SK-N-SH treated with all-trans-retinoic acid at 6 μM for 48 hours (cell line): ENCODE results near the gene LTK.

Experiments used
- ATAC-seq: fragments of 200-7000 bp; cut with Tn5 transposase; 3 replicates; pipeline ENCODE4 v1.9.1; 2020; ENCODE audit warnings: mild to moderate bottlenecking, moderate library complexity
- ARNTL ChIP-seq: fragments of 450-650 bp; formaldehyde crosslinking; IDR thresholded peaks from 2 replicates; pipeline ENCODE4 v1.5.0; 2020; ENCODE audit warnings: low read depth, mild to moderate bottlenecking, moderate library complexity, borderline replicate concordance
- BACH2 ChIP-seq: fragments of 250-450 bp; sonication (Bioruptor Pico); IDR thresholded peaks from 2 replicates; pipeline ENCODE4 v1.9.0; 2021; ENCODE audit warnings: mild to moderate bottlenecking, borderline replicate concordance
- CSDC2 ChIP-seq: fragments of 250-450 bp; sonication (Bioruptor Pico); IDR thresholded peaks from 2 replicates; pipeline ENCODE4 v1.5.0; 2020; ENCODE audit warnings: mild to moderate bottlenecking, moderate library complexity
- ESRRG ChIP-seq: fragments of 250-450 bp; sonication (Bioruptor Pico); IDR thresholded peaks from 2 replicates; pipeline ENCODE4 v1.6.1; 2021; ENCODE audit warnings: mild to moderate bottlenecking
- GLIS3 ChIP-seq: fragments of 250-450 bp; sonication (Bioruptor Pico); IDR thresholded peaks from 2 replicates; pipeline ENCODE4 v1.5.0; 2020; ENCODE audit warnings: mild to moderate bottlenecking, moderate library complexity
- ISL1 ChIP-seq: fragments of 250-450 bp; sonication (Bioruptor Pico); IDR thresholded peaks from 2 replicates; pipeline ENCODE4 v2.1.2; 2022; ENCODE audit warnings: mild to moderate bottlenecking, moderate library complexity
- PPARA ChIP-seq: fragments of 250-450 bp; sonication (Bioruptor Pico); IDR thresholded peaks from 2 replicates; pipeline ENCODE4 v1.5.0; 2020; ENCODE audit warnings: mild to moderate bottlenecking, borderline replicate concordance
- RARB ChIP-seq: fragments of 250-450 bp; sonication (Bioruptor Pico); IDR thresholded peaks from 2 replicates; pipeline ENCODE4 v1.8.0; 2021; ENCODE audit warnings: mild to moderate bottlenecking, moderate library complexity
- SNAI2 ChIP-seq: fragments of 250-450 bp; sonication (Bioruptor Pico); IDR thresholded peaks from 2 replicates; pipeline ENCODE4 v1.5.0; 2020; ENCODE audit warnings: mild to moderate bottlenecking, moderate library complexity
- TCF4 ChIP-seq: fragments of 250-450 bp; sonication (Bioruptor Pico); IDR thresholded peaks from 2 replicates; pipeline ENCODE4 v1.8.0; 2021; ENCODE audit warnings: mild to moderate bottlenecking, moderate library complexity, borderline replicate concordance
- ZC3H10 ChIP-seq: fragments of 250-450 bp; sonication (Bioruptor Pico); IDR thresholded peaks from 2 replicates; pipeline ENCODE4 v1.5.1; 2021; ENCODE audit warnings: mild to moderate bottlenecking, moderate library complexity
- ZFP3 ChIP-seq: fragments of 250-450 bp; sonication (Bioruptor Pico); IDR thresholded peaks from 2 replicates; pipeline ENCODE4 v1.5.0; 2020; ENCODE audit warnings: mild to moderate bottlenecking, moderate library complexity
- ZFP30 ChIP-seq: fragments of 450-650 bp; formaldehyde crosslinking; IDR thresholded peaks from 2 replicates; pipeline ENCODE4 v1.5.0; 2022; ENCODE audit warnings: mild to moderate bottlenecking, moderate library complexity
- ZNF565 ChIP-seq: fragments of 450-650 bp; formaldehyde crosslinking; conservative IDR thresholded peaks from 2 replicates; pipeline ENCODE4 v1.5.0; 2020; ENCODE audit warnings: low read depth, mild to moderate bottlenecking, moderate library complexity
- ZNF70 ChIP-seq: fragments of 450-650 bp; formaldehyde crosslinking; IDR thresholded peaks from 2 replicates; pipeline ENCODE4 v1.5.0; 2020; ENCODE audit warnings: mild to moderate bottlenecking, moderate library complexity
- ZNF8 ChIP-seq: fragments of 450-650 bp; formaldehyde crosslinking; IDR thresholded peaks from 2 replicates; pipeline ENCODE4 v1.5.0; 2020; ENCODE audit warnings: mild to moderate bottlenecking, moderate library complexity
- TF ChIP-seq, protein P1 (sequence below): fragments of 250-450 bp; sonication (Bioruptor Pico); IDR thresholded peaks from 2 replicates; pipeline ENCODE4 v1.8.0; 2021; ENCODE audit warnings: low read depth, mild to moderate bottlenecking, moderate library complexity, borderline replicate concordance
- TF ChIP-seq, protein P2 (sequence below): fragments of 250-450 bp; sonication (Bioruptor Pico); IDR thresholded peaks from 2 replicates; pipeline ENCODE4 v1.8.0; 2020; ENCODE audit warnings: mild to moderate bottlenecking, moderate library complexity, borderline replicate concordance
- TF ChIP-seq, protein P3 (sequence below): fragments of 250-450 bp; sonication (Bioruptor Pico); IDR thresholded peaks from 2 replicates; pipeline ENCODE4 v1.5.1; 2021; ENCODE audit warnings: mild to moderate bottlenecking, moderate library complexity
- TF ChIP-seq, protein P4 (sequence below): fragments of 250-450 bp; sonication (Bioruptor Pico); IDR thresholded peaks from 2 replicates; pipeline ENCODE4 v1.5.0; 2020; ENCODE audit warnings: mild to moderate bottlenecking, moderate library complexity

The LTK gene

DNA sequence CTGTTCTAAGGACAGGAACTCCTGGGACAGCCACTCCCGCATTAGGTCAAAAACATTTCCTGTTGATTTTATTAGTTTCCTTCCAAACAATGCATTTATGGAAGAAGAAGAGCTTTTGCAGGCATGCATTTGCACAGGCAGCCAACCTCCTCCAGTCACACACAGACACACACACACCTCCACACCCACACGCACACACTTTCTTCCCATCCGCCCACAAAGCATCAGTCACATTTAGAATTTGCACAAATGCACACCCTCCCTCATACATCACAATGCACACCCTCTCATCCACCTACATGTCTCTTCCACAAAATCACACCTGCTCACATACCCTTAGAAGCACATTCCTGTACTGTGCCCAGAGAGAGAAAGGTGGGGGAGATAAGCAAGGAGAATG lies 41.3 kb upstream of the LTK start:
- TF ChIP-seq ZFP30 (CRISPR knock-in tag): no peak
- TF ChIP-seq SNAI2 (CRISPR knock-in tag): no peak
- TF ChIP-seq TCF4: no peak
- TF ChIP-seq, protein P1, sequence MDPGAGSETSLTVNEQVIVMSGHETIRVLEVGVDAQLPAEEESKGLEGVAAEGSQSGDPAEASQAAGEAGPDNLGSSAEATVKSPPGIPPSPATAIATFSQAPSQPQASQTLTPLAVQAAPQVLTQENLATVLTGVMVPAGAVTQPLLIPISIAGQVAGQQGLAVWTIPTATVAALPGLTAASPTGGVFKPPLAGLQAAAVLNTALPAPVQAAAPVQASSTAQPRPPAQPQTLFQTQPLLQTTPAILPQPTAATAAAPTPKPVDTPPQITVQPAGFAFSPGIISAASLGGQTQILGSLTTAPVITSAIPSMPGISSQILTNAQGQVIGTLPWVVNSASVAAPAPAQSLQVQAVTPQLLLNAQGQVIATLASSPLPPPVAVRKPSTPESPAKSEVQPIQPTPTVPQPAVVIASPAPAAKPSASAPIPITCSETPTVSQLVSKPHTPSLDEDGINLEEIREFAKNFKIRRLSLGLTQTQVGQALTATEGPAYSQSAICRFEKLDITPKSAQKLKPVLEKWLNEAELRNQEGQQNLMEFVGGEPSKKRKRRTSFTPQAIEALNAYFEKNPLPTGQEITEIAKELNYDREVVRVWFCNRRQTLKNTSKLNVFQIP (CRISPR knock-in tag): no peak
- TF ChIP-seq ZNF70 (CRISPR knock-in tag): no peak
- no peak for TF ChIP-seq CSDC2
- no peak for TF ChIP-seq ZNF8 (CRISPR knock-in tag)
- TF ChIP-seq ZNF565 (CRISPR knock-in tag): no peak
- no peak for TF ChIP-seq PPARA (CRISPR knock-in tag)
- TF ChIP-seq, protein P2, sequence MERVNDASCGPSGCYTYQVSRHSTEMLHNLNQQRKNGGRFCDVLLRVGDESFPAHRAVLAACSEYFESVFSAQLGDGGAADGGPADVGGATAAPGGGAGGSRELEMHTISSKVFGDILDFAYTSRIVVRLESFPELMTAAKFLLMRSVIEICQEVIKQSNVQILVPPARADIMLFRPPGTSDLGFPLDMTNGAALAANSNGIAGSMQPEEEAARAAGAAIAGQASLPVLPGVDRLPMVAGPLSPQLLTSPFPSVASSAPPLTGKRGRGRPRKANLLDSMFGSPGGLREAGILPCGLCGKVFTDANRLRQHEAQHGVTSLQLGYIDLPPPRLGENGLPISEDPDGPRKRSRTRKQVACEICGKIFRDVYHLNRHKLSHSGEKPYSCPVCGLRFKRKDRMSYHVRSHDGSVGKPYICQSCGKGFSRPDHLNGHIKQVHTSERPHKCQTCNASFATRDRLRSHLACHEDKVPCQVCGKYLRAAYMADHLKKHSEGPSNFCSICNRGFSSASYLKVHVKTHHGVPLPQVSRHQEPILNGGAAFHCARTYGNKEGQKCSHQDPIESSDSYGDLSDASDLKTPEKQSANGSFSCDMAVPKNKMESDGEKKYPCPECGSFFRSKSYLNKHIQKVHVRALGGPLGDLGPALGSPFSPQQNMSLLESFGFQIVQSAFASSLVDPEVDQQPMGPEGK (CRISPR knock-in tag): no peak
- no peak for TF ChIP-seq ISL1 (CRISPR knock-in tag)
- no peak for TF ChIP-seq ARNTL
- ATAC-seq: no peak

DNA sequence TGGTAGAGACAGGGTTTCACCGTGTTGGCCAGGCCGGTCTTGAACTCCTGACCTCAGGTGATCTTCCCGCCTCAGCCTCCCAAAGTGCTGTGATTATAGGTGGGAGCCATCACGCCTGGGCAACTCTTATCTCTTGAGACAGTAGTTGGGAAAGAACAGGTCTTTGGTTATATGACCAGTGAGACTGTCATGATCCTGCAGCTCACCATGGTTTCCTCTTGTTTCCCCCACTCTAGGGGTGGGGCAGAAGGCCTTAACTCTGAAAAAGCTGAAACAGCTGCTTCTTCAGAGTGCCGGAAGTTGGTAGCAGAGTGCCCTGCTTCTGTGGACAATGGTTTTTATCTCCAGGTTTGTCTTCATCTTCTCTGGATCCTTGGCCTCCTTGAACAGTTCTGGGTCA lies 40.7 kb upstream of the LTK start:
- ATAC-seq: no peak
- TF ChIP-seq, protein P3, sequence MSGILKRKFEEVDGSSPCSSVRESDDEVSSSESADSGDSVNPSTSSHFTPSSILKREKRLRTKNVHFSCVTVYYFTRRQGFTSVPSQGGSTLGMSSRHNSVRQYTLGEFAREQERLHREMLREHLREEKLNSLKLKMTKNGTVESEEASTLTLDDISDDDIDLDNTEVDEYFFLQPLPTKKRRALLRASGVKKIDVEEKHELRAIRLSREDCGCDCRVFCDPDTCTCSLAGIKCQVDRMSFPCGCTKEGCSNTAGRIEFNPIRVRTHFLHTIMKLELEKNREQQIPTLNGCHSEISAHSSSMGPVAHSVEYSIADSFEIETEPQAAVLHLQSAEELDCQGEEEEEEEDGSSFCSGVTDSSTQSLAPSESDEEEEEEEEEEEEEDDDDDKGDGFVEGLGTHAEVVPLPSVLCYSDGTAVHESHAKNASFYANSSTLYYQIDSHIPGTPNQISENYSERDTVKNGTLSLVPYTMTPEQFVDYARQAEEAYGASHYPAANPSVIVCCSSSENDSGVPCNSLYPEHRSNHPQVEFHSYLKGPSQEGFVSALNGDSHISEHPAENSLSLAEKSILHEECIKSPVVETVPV (CRISPR knock-in tag): no peak
- TF ChIP-seq BACH2 (CRISPR knock-in tag): no peak
- TF ChIP-seq ESRRG: no peak
- TF ChIP-seq, protein P2 (CRISPR knock-in tag): no peak
- TF ChIP-seq SNAI2 (CRISPR knock-in tag): no peak
- TF ChIP-seq GLIS3 (CRISPR knock-in tag): no peak
- TF ChIP-seq, protein P1 (CRISPR knock-in tag): no peak
- no peak for TF ChIP-seq CSDC2
- TF ChIP-seq ZFP3: no peak
- TF ChIP-seq, protein P4, sequence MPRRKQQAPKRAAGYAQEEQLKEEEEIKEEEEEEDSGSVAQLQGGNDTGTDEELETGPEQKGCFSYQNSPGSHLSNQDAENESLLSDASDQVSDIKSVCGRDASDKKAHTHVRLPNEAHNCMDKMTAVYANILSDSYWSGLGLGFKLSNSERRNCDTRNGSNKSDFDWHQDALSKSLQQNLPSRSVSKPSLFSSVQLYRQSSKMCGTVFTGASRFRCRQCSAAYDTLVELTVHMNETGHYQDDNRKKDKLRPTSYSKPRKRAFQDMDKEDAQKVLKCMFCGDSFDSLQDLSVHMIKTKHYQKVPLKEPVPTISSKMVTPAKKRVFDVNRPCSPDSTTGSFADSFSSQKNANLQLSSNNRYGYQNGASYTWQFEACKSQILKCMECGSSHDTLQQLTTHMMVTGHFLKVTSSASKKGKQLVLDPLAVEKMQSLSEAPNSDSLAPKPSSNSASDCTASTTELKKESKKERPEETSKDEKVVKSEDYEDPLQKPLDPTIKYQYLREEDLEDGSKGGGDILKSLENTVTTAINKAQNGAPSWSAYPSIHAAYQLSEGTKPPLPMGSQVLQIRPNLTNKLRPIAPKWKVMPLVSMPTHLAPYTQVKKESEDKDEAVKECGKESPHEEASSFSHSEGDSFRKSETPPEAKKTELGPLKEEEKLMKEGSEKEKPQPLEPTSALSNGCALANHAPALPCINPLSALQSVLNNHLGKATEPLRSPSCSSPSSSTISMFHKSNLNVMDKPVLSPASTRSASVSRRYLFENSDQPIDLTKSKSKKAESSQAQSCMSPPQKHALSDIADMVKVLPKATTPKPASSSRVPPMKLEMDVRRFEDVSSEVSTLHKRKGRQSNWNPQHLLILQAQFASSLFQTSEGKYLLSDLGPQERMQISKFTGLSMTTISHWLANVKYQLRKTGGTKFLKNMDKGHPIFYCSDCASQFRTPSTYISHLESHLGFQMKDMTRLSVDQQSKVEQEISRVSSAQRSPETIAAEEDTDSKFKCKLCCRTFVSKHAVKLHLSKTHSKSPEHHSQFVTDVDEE: no peak
- no peak for TF ChIP-seq ZFP30 (CRISPR knock-in tag)
- no peak for TF ChIP-seq RARB (CRISPR knock-in tag)
- no peak for TF ChIP-seq ARNTL

DNA sequence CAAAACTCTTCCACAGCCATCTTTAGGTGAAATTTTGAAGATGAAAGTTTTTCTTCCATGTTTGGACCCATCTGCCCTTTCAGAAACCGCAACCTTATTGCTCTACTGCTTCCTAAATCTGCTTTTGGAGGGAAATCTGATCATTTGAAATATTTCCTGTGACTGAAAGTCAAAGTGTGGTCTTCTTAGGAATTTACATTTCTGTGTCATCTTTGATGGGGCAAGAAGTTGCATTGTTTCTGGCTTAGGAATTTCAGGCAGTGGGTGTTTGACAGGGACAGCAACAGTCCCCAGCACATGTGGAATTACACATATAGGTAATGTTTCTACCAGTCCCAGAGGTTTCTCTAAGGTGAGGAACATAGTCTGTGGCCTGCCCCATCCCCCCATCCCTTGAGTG lies 40.1 kb upstream of the LTK start:
- ATAC-seq: no peak
- TF ChIP-seq ZC3H10: no peak
- no peak for TF ChIP-seq TCF4
- TF ChIP-seq GLIS3 (CRISPR knock-in tag): no peak
- no peak for TF ChIP-seq ZFP30 (CRISPR knock-in tag)
- no peak for TF ChIP-seq ARNTL
- TF ChIP-seq CSDC2: no peak
